ENCODE data around the gene TGFB1.

Gene TGFB1

DNA sequence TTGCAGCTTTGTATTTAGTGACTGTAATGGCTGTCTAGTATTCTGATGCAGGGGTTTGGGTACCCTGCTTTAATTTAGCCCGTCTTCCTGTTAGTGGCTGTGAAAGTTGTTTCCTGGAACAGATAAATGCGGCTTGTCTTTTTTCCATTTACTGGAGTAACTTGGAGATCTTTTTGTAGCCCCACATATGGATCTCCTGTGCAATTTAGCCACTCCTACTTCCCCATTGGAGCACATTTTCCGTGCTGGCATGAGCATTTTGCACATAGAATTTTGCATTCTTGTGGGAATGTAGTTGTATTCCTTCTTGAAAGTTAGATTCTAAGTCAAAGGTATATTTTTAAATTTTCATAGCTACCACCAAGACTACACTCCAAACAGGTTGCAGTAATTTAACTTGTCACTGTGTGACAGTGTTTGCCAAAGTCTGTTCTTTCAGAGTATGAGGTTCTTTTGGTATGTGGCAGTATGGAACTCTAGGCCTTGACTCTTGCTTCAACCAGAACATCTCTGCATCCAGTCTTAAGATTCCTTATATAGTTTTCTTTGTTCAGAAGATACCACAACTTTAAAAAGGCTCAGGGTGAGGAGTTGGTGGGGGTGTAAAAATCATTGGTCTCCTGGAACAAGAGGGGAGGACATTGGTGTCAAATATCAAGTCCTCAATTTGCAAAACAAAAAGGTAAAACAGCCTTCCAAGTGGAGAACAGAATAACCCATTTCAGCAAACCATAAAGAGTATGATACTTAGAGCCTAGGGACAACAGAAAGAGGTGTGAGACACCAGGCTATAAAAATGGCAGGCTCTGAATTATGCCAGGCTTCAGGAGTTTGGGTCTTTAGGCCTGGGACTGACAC lies 64.8 kb downstream of the TGFB1 start:
- no peak overlapping the region for H3K4me3 ChIP-seq (ENCODE audit: control insufficient read depth, low read depth, low read length)
- DNase-seq (ENCODE audit: low read depth) = no peak
- TF ChIP-seq, protein P1, sequence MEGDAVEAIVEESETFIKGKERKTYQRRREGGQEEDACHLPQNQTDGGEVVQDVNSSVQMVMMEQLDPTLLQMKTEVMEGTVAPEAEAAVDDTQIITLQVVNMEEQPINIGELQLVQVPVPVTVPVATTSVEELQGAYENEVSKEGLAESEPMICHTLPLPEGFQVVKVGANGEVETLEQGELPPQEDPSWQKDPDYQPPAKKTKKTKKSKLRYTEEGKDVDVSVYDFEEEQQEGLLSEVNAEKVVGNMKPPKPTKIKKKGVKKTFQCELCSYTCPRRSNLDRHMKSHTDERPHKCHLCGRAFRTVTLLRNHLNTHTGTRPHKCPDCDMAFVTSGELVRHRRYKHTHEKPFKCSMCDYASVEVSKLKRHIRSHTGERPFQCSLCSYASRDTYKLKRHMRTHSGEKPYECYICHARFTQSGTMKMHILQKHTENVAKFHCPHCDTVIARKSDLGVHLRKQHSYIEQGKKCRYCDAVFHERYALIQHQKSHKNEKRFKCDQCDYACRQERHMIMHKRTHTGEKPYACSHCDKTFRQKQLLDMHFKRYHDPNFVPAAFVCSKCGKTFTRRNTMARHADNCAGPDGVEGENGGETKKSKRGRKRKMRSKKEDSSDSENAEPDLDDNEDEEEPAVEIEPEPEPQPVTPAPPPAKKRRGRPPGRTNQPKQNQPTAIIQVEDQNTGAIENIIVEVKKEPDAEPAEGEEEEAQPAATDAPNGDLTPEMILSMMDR (IDR thresholded peaks at IDR 0.05; ENCODE audit: control insufficient read depth, insufficient read depth, low read depth, low read length, missing control alignments) = no peak

All from AG09309 (cell line).